HCT116 (cell line): ENCODE measurements around the gene ZNF544. TPM values are rescaled to one million over a fixed set of nuclear protein-coding genes. Genes with fewer than 3 reads are reported as not detected.

Experiments used
- ATAC-seq: fragments of 200-7000 bp; cut with Tn5 transposase; 2 replicates; pipeline ENCODE4 v1.9.1; 2020; ENCODE audit warnings: mild to moderate bottlenecking, moderate library complexity
- BruUV-seq: library from RNA; stranded (reverse); fragments of 400-500 nt; replicated peaks from 2 replicates; lab custom pipeline; 2021; lab: Mats Ljungman, UMichigan
- CTCF ChIA-PET: fragments of 300-600 bp; sonication (Branson Sonifier 250); formaldehyde crosslinking; loops from one replicate; lab custom pipeline; 2021; ENCODE audit warnings: antibody characterized with exemption; lab: Charles Lee
- POLR2A ChIA-PET: fragments of 300-600, 350-600 bp; sonication (Branson Sonifier 250); formaldehyde crosslinking; loops from one replicate; lab custom pipeline; 2021; ENCODE audit warnings: antibody characterized with exemption; lab: Charles Lee
- RAD21 ChIA-PET, 2 experiments: fragments of 300-600 bp; sonication (Branson Sonifier 250); formaldehyde crosslinking; loops; one replicate each; lab custom pipeline; 2023; ENCODE audit warnings: low total read pairs in 2 of 2; ENCODE audit not compliant: uncharacterized antibody in 2 of 2, unreplicated experiment in 2 of 2, low non-redundant PET in 1 of 2; lab: Charles Lee
- DNase-seq: peaks from one replicate; pipeline ENCODE4 v3.0.0-alpha.2; 2010; ENCODE audit warnings: low read depth, low spot score
- H2AFZ ChIP-seq: fragments of 200-600 bp; shearing (Covaris generic), sonication (generic); 2 replicates; pipeline ENCODE4 v1.6.1; 2017; ENCODE audit warnings: low read depth, mixed run types, mixed read lengths, antibody characterized with exemption, low read length; ENCODE audit not compliant: poor library complexity, severe bottlenecking
- H3K27ac ChIP-seq: 2 replicates; pipeline ENCODE4 v1.5.1; 2012; ENCODE audit warnings: low read depth, low read length
- H3K27me3 ChIP-seq: fragments of 200-600 bp; sonication (generic); 2 replicates; pipeline ENCODE4 v1.6.1; 2016; ENCODE audit warnings: mixed run types, low read length, mixed read lengths; ENCODE audit not compliant: insufficient read depth
- H3K36me3 ChIP-seq, 2 experiments: fragments of 200-500 bp in 1 of 2; fragments of 200-600 bp in 1 of 2; sonication (Bioruptor generic) in 1 of 2; sonication (generic) in 1 of 2; 2 replicates each; pipeline versions ENCODE4 v1.5.1 to v1.6.1; 2014 to 2016; ENCODE audit warnings: low read length in 2 of 2, inconsistent platforms in 1 of 2, mixed read lengths in 1 of 2, mixed run types in 1 of 2; ENCODE audit not compliant: insufficient read depth in 2 of 2, control insufficient read depth in 1 of 2
- H3K4me1 ChIP-seq, 2 experiments: fragments of 200-600 bp in 1 of 2; sonication (generic) in 1 of 2; 2 replicates each; pipeline versions ENCODE4 v1.5.1 to v1.6.1; 2012 to 2017; ENCODE audit warnings: low read length in 2 of 2, inconsistent platforms in 1 of 2, mild to moderate bottlenecking in 1 of 2, mixed read lengths in 1 of 2, mixed run types in 1 of 2, moderate library complexity in 1 of 2; ENCODE audit not compliant: insufficient read depth in 2 of 2, control insufficient read depth in 1 of 2
- H3K4me2 ChIP-seq: fragments of 200-600 bp; sonication (generic); 2 replicates; pipeline ENCODE4 v1.6.1; 2017; ENCODE audit warnings: mixed run types, low read length, mixed read lengths
- H3K4me3 ChIP-seq, 2 experiments: fragments of 200-600 bp in 1 of 2; sonication (generic) in 1 of 2; replicated peaks in 1 of 2; 2 replicates each; pipeline ENCODE4 v1.5.1; 2011 to 2016; ENCODE audit warnings: low read length in 2 of 2, control low read depth in 1 of 2, low read depth in 1 of 2, mild to moderate bottlenecking in 1 of 2, mixed read lengths in 1 of 2, mixed run types in 1 of 2
- H3K79me2 ChIP-seq: fragments of 200-600 bp; sonication (generic); 2 replicates; pipeline ENCODE4 v1.6.1; 2017; ENCODE audit warnings: mild to moderate bottlenecking, mixed run types, low read length, moderate library complexity, mixed read lengths; ENCODE audit not compliant: insufficient read depth
- H3K9ac ChIP-seq: fragments of 200-600 bp; sonication (generic); 2 replicates; pipeline ENCODE4 v1.6.1; 2016; ENCODE audit warnings: low read length, mixed read lengths
- H3K9me2 ChIP-seq: fragments of 200-600 bp; sonication (generic), shearing (Covaris generic); 2 replicates; pipeline ENCODE4 v1.6.1; 2017; ENCODE audit warnings: mixed run types, mild to moderate bottlenecking, moderate library complexity; ENCODE audit not compliant: insufficient read depth
- H3K9me3 ChIP-seq, 2 experiments: fragments of 200-500 bp in 1 of 2; fragments of 200-600 bp in 1 of 2; sonication (Bioruptor generic) in 1 of 2; sonication (generic) in 1 of 2; 2 replicates each; pipeline ENCODE4 v1.6.1; 2014 to 2017; ENCODE audit warnings: low read length in 2 of 2, mixed read lengths in 2 of 2, inconsistent platforms in 1 of 2, low read depth in 1 of 2, mild to moderate bottlenecking in 1 of 2, mixed run types in 1 of 2, moderate library complexity in 1 of 2; ENCODE audit not compliant: control insufficient read depth in 1 of 2, insufficient read depth in 1 of 2
- H4K20me1 ChIP-seq: fragments of 200-600 bp; sonication (generic), shearing (Covaris generic); 2 replicates; pipeline ENCODE4 v1.6.1; 2017; ENCODE audit warnings: mixed run types, mild to moderate bottlenecking, moderate library complexity; ENCODE audit not compliant: insufficient read depth
- CBX3 ChIP-seq: IDR thresholded peaks from 2 replicates; pipeline ENCODE4 v1.6.1; 2012; ENCODE audit warnings: low read depth
- CEBPB ChIP-seq: IDR thresholded peaks from 2 replicates; pipeline ENCODE4 v1.6.1; 2012; ENCODE audit warnings: low read depth
- CTCF ChIP-seq, 3 experiments: fragments of 200-600 bp in 1 of 3; sonication (generic) in 1 of 3; IDR thresholded peaks in 2 of 3; conservative IDR thresholded peaks in 1 of 3; 2 replicates each; pipeline ENCODE4 v1.5.1; 2012 to 2017; ENCODE audit warnings: low read depth in 2 of 3, low read length in 2 of 3, antibody characterized with exemption in 1 of 3, borderline replicate concordance in 1 of 3, control low read depth in 1 of 3, mild to moderate bottlenecking in 1 of 3, mixed read lengths in 1 of 3, mixed run types in 1 of 3, moderate library complexity in 1 of 3; ENCODE audit not compliant: insufficient read depth in 1 of 3
- EGR1 ChIP-seq: IDR thresholded peaks from 2 replicates; pipeline ENCODE4 v1.6.1; 2012; ENCODE audit warnings: low read depth
- ELF1 ChIP-seq: IDR thresholded peaks from 2 replicates; pipeline ENCODE4 v1.6.1; 2012; ENCODE audit warnings: low read depth, borderline replicate concordance
- EZH2 ChIP-seq: fragments of 200-600 bp; sonication (generic); IDR thresholded peaks from 2 replicates; pipeline ENCODE4 v1.6.1; 2017; ENCODE audit warnings: antibody characterized with exemption, mixed run types
- FOSL1 ChIP-seq: IDR thresholded peaks from 2 replicates; pipeline ENCODE4 v1.6.1; 2012; ENCODE audit warnings: low read depth
- POLR2AphosphoS5 ChIP-seq: IDR thresholded peaks from 2 replicates; pipeline ENCODE4 v1.6.1; 2011; ENCODE audit warnings: mild to moderate bottlenecking, low read depth, low read length, moderate library complexity
- RAD21 ChIP-seq: IDR thresholded peaks from 2 replicates; pipeline ENCODE4 v1.6.1; 2012; ENCODE audit warnings: low read depth, mild to moderate bottlenecking
- SIN3A ChIP-seq: IDR thresholded peaks from 2 replicates; pipeline ENCODE4 v1.6.1; 2012; ENCODE audit warnings: low read depth
- SP1 ChIP-seq: IDR thresholded peaks from 2 replicates; pipeline ENCODE4 v1.6.1; 2012; ENCODE audit warnings: low read depth
- SRF ChIP-seq: IDR thresholded peaks from 2 replicates; pipeline ENCODE4 v1.6.1; 2012; ENCODE audit warnings: low read depth
- TCF7L2 ChIP-seq: IDR thresholded peaks from 2 replicates; pipeline ENCODE4 v1.7.0; 2011; ENCODE audit warnings: borderline replicate concordance, inconsistent platforms; ENCODE audit not compliant: insufficient read depth, insufficient read length; ENCODE audit errors: extremely low read depth
- ZNF274 ChIP-seq: fragments of 200-500 bp; sonication (Bioruptor generic); IDR thresholded peaks from 2 replicates; pipeline ENCODE4 v1.6.1; 2014; ENCODE audit warnings: mild to moderate bottlenecking, low read depth, low read length, inconsistent platforms
- intact Hi-C: fragments of 100-400 bp; cut with micrococcal nuclease; formaldehyde crosslinking; loops from 2 replicates; pipeline ENCODE4 v1.10.0; 2022
- total RNA-seq: library from RNA; stranded (reverse); gene quantifications from one replicate; pipeline ENCODE4 v1.2.1, GENCODE V29; 2021; ENCODE audit not compliant: unreplicated experiment
- TF ChIP-seq, protein P1 (sequence below): IDR thresholded peaks from 2 replicates; pipeline ENCODE4 v1.6.1; 2012
- TF ChIP-seq, protein P2 (sequence below): IDR thresholded peaks from 2 replicates; pipeline ENCODE4 v1.6.1; 2012; ENCODE audit warnings: low read depth
- TF ChIP-seq, protein P3 (sequence below): IDR thresholded peaks from 2 replicates; pipeline ENCODE4 v1.6.1; 2011; ENCODE audit warnings: mild to moderate bottlenecking, low read length, moderate library complexity; ENCODE audit not compliant: insufficient replicate concordance; ENCODE audit errors: extremely low read depth

The ZNF544 gene
- total RNA-seq, 1 experiment from 2014 or later, result 46.3 TPM

- ChIA-PET POLR2A (no interaction called here), CTCF (no interaction called here), RAD21 (no interaction called here)
- Histone ChIP-seq H3K4me3 (no peak overlapping the region), H2AFZ (no peak overlapping the region), H3K27me3 (no peaks in the 10 kb centered on the region), H3K9me3 (peaks cover 0 to 11% of the 10 kb centered on the region in 2 experiments; a peak in 3 of 4 replicates), H3K36me3 (peaks cover 30 to 48% of the 10 kb centered on the region in 2 experiments), H3K4me2 (no peak overlapping the region), H3K9me2 (no peaks in the 10 kb centered on the region), H3K9ac (no peak overlapping the region), H3K27ac (no peak overlapping the region), H3K4me1 (peaks cover 4 to 11% of the 10 kb centered on the region in 2 experiments; a peak in 3 of 4 replicates), H4K20me1 (no peaks in the 10 kb centered on the region), H3K79me2 (peaks cover 39% of the 10 kb centered on the region)
- TF ChIP-seq FOSL1, result no peak
- no peak for TF ChIP-seq SP1
- no peak for TF ChIP-seq CEBPB
- no peak for TF ChIP-seq TCF7L2
- TF ChIP-seq ZNF274, result no peak
- no peak for TF ChIP-seq SIN3A
- TF ChIP-seq CBX3, result no peak
- TF ChIP-seq EGR1, result no peak
- TF ChIP-seq, protein P1, sequence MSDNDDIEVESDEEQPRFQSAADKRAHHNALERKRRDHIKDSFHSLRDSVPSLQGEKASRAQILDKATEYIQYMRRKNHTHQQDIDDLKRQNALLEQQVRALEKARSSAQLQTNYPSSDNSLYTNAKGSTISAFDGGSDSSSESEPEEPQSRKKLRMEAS, result no peak
- no peak for TF ChIP-seq RAD21
- TF ChIP-seq EZH2, result no peak
- no peak for TF ChIP-seq CTCF (IDR thresholded peaks at IDR 0.05 in 2 of 3, conservative IDR thresholded peaks at IDR 0.05 in 1 of 3; ENCODE audit: borderline replicate concordance in 1 of 3, insufficient read depth in 1 of 3, low read depth in 2 of 3, low read length in 2 of 3)
- TF ChIP-seq, protein P2, sequence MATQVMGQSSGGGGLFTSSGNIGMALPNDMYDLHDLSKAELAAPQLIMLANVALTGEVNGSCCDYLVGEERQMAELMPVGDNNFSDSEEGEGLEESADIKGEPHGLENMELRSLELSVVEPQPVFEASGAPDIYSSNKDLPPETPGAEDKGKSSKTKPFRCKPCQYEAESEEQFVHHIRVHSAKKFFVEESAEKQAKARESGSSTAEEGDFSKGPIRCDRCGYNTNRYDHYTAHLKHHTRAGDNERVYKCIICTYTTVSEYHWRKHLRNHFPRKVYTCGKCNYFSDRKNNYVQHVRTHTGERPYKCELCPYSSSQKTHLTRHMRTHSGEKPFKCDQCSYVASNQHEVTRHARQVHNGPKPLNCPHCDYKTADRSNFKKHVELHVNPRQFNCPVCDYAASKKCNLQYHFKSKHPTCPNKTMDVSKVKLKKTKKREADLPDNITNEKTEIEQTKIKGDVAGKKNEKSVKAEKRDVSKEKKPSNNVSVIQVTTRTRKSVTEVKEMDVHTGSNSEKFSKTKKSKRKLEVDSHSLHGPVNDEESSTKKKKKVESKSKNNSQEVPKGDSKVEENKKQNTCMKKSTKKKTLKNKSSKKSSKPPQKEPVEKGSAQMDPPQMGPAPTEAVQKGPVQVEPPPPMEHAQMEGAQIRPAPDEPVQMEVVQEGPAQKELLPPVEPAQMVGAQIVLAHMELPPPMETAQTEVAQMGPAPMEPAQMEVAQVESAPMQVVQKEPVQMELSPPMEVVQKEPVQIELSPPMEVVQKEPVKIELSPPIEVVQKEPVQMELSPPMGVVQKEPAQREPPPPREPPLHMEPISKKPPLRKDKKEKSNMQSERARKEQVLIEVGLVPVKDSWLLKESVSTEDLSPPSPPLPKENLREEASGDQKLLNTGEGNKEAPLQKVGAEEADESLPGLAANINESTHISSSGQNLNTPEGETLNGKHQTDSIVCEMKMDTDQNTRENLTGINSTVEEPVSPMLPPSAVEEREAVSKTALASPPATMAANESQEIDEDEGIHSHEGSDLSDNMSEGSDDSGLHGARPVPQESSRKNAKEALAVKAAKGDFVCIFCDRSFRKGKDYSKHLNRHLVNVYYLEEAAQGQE, result no peak
- no peak for TF ChIP-seq POLR2AphosphoS5
- no peak for TF ChIP-seq ELF1
- no peak for TF ChIP-seq SRF
- TF ChIP-seq, protein P3, sequence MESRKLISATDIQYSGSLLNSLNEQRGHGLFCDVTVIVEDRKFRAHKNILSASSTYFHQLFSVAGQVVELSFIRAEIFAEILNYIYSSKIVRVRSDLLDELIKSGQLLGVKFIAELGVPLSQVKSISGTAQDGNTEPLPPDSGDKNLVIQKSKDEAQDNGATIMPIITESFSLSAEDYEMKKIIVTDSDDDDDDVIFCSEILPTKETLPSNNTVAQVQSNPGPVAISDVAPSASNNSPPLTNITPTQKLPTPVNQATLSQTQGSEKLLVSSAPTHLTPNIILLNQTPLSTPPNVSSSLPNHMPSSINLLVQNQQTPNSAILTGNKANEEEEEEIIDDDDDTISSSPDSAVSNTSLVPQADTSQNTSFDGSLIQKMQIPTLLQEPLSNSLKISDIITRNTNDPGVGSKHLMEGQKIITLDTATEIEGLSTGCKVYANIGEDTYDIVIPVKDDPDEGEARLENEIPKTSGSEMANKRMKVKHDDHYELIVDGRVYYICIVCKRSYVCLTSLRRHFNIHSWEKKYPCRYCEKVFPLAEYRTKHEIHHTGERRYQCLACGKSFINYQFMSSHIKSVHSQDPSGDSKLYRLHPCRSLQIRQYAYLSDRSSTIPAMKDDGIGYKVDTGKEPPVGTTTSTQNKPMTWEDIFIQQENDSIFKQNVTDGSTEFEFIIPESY, result no peak
- ATAC-seq (no peak), DNase-seq (no peak)
- BruUV-seq, result no TSS peak
- intact Hi-C loops, result no loop called here
These were observed 55.5 kb downstream of the ZNF544 start for GRCh38 chr19:58284199-58284598.
